ENCODE results near the gene DYRK1B. TPM values are rescaled to one million over a fixed set of nuclear protein-coding genes. Genes with fewer than 3 reads are reported as not detected.
A peak's percentile ranks its signal among the peaks of the same experiment; 100 is the strongest.

DYRK1B gene
- total RNA-seq, 1 donor from 2014 or later = 16.7 TPM

- intact Hi-C loops (cut with DNase I) = no loop called here
- no peak for DNase-seq
These were observed 7.5 kb downstream of the DYRK1B start for GRCh38 chr19:39826311-39826945.

GRCh38 chr19:39825531-39826076, 8.4 kb downstream of the DYRK1B start:
- H3K27me3 ChIP-seq = no peaks in the 10 kb centered on the region
- H3K4me3 ChIP-seq = no peak overlapping the region
- intact Hi-C loops (cut with DNase I) = no loop called here
- no peak for TF ChIP-seq CTCF (IDR thresholded peaks at IDR 0.05)
- H3K27ac ChIP-seq = no peak overlapping the region
- peaks cover 49% of the 10 kb centered on the region for H3K36me3 ChIP-seq
- DNase-seq (peak; percentile 67), ATAC-seq (no peak)
- H3K9me3 ChIP-seq = no peaks in the 10 kb centered on the region
- H3K4me1 ChIP-seq = peaks cover 10% of the 10 kb centered on the region

More at GRCh38 chr19:39826311-39826945, 7.5 kb downstream of the DYRK1B start:
- no peak for TF ChIP-seq CTCF (IDR thresholded peaks at IDR 0.05)
- no peaks in the 10 kb centered on the region for H3K9me3 ChIP-seq
- peaks cover 10% of the 10 kb centered on the region for H3K4me1 ChIP-seq
- no peak overlapping the region for H3K4me3 ChIP-seq
- no peak for ATAC-seq
- no peaks in the 10 kb centered on the region for H3K27me3 ChIP-seq
- H3K27ac ChIP-seq = no peak overlapping the region
- peaks cover 57% of the 10 kb centered on the region for H3K36me3 ChIP-seq

DNA sequence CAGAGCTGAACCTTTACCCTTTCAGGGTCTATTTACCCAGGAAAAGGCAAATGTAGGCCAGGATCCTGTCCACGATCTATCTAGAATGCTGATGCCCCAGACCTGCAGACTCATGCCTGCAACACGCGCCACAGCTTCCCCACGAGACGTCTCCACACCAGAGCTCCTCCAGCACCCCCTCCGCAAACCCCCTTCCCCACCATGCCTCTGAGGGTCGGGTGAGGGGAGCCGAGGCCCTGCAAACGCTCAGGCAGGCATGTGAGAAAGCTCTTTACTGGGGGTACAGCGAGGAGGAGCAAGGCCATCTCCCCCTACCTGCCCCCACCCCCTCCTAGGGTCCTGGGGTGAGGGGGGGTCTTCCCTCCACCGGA, 8.9 kb downstream of the DYRK1B start:
- DNase-seq (no peak), ATAC-seq (no peak)
- no peak overlapping the region for H3K4me3 ChIP-seq
- no peaks in the 10 kb centered on the region for H3K27me3 ChIP-seq
- intact Hi-C loops (cut with DNase I) = no loop called here
- H3K4me1 ChIP-seq = peaks cover 10% of the 10 kb centered on the region
- H3K27ac ChIP-seq = peak overlapping the region; percentile 55
- no peaks in the 10 kb centered on the region for H3K9me3 ChIP-seq
- H3K36me3 ChIP-seq = peaks cover 44% of the 10 kb centered on the region
- TF ChIP-seq CTCF (IDR thresholded peaks at IDR 0.05) = no peak

DNA sequence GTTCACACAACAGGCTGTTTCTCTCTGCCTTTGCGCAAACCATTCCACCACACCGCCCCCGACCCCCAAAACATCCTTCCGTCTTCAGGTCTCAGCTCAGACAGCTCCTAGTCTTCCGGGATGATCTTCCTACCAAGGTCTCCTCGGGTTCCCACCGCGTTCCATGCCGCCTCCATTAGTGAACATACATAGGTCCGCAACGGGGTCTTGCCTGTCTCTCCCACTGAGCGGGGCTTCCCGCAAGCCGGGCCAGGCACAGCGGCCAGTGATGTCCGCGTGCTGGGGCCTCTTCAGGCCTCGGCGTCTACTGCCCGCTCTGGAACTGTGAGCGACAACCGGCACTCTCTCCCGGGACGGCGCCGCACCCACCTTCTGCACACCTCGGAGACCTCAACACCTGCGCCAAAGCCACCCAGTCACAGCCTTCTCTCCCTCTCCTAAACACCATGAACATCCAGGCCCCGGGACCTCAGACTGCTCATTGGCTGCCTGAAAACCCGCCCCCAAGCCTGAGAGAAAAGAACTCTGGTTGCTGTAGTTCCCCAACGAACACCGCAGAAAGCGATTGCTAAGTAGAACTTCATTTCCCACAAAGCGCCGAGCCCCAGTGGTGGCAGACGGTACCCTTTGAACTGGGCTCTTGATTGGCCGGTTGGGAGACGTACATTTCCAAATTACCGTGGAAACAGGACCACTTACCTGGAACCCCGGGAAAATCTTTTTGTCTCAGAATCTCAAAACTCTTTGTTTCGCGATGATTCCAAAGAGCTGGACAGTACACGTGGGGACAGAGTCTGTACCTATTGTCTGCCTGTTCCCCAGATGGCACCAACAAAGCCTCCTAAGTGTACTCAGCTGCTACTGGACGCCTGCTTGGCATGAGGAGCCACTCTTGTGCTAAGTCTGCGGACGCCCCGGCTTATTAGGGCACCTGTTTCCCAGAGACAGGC, 9.5 kb downstream of the DYRK1B start:
- peaks cover 10% of the 10 kb centered on the region for H3K4me1 ChIP-seq
- H3K27me3 ChIP-seq = no peaks in the 10 kb centered on the region
- DNase-seq = peak; percentile 87
- H3K36me3 ChIP-seq = peaks cover 38% of the 10 kb centered on the region
- TF ChIP-seq CTCF (IDR thresholded peaks at IDR 0.05) = no peak
- no peaks in the 10 kb centered on the region for H3K9me3 ChIP-seq
- ATAC-seq = peak; percentile 97
- H3K27ac ChIP-seq = peak overlapping the region; percentile 76
- intact Hi-C loops (cut with DNase I) = no loop called here
- peak overlapping the region; percentile 86 for H3K4me3 ChIP-seq

GRCh38 chr19:39823686-39824085, 10.3 kb downstream of the DYRK1B start:
- ATAC-seq (no peak), DNase-seq (no peak)
- Histone ChIP-seq H3K4me3 (peak overlapping the region; percentile 86), H3K9me3 (no peaks in the 10 kb centered on the region), H3K36me3 (peaks cover 32% of the 10 kb centered on the region), H3K4me1 (peaks cover 10% of the 10 kb centered on the region), H3K27ac (peak overlapping the region; percentile 76), H3K27me3 (no peaks in the 10 kb centered on the region)
- no peak for TF ChIP-seq CTCF (IDR thresholded peaks at IDR 0.05)
- intact Hi-C loops (cut with DNase I) = no loop called here

All from upper lobe of right lung (tissue), 1 donor.